Esophagus muscularis mucosa (tissue), 3 donors: Measurements from ENCODE around the gene UVRAG.

ENCODE experiments used
- CTCF ChIP-seq, 3 experiments: fragments of 200-600 bp in 2 of 3; fragments of 450-650 bp in 1 of 3; sonication (generic) in 2 of 3; IDR thresholded peaks; one replicate each; pipeline ENCODE4 v1.5.1; 2017 to 2019; ENCODE audit warnings: antibody characterized with exemption in 3 of 3, mild to moderate bottlenecking in 2 of 3, moderate library complexity in 1 of 3
- POLR2A ChIP-seq: fragments of 450-650 bp; IDR thresholded peaks from one replicate; pipeline ENCODE4 v1.6.1; 2017; ENCODE audit warnings: antibody characterized with exemption, moderate library complexity, mild to moderate bottlenecking, low read depth

GRCh38 chr11:75780888-75781287, 34.1 kb upstream of the UVRAG start:
- TF ChIP-seq POLR2A (no peak), CTCF (IDR thresholded peaks at IDR 0.05) (no peak)
